Endothelial cell of umbilical vein (primary cell): ENCODE data around the gene FMN2. TPM values are rescaled to one million over a fixed set of nuclear protein-coding genes. Genes with fewer than 3 reads are reported as not detected.

ENCODE experiments used
- BruUV-seq: library from RNA; stranded (reverse); fragments of 400-500 nt; replicated peaks from 2 replicates; lab custom pipeline; 2021; lab: Mats Ljungman, UMichigan
- CTCF ChIA-PET: fragments of 300-600, 350-600 bp; sonication (Branson Sonifier 250); formaldehyde crosslinking; loops from one replicate; lab custom pipeline; 2021; ENCODE audit warnings: antibody characterized with exemption, inconsistent platforms; lab: Charles Lee
- POLR2A ChIA-PET: fragments of 300-600, 350-600 bp; sonication (Branson Sonifier 250); formaldehyde crosslinking; loops from one replicate; lab custom pipeline; 2021; ENCODE audit warnings: antibody characterized with exemption, inconsistent platforms; lab: Charles Lee
- DNase-seq: peaks from one replicate; pipeline ENCODE4 v3.0.0-alpha.2; 2011; ENCODE audit warnings: low read depth, low spot score
- FAIRE-seq: peaks from 2 replicates; lab custom pipeline; 2011; peaks lifted over from hg19 to GRCh38; lab: Jason Lieb, UNC
- H2AFZ ChIP-seq: 2 replicates; pipeline ENCODE4 v1.6.0; 2012; ENCODE audit warnings: low read depth, low read length, control low read depth, inconsistent platforms
- H3K27ac ChIP-seq: 2 replicates; pipeline ENCODE4 v1.5.1; 2011; ENCODE audit warnings: low read depth, mild to moderate bottlenecking, control low read depth, low read length, moderate library complexity; ENCODE audit not compliant: insufficient read depth
- H3K27me3 ChIP-seq, 2 experiments: 2 replicates each; pipeline versions ENCODE4 v1.6.0 to v1.6.1; 2011; ENCODE audit warnings: low read length in 2 of 2, mixed read lengths in 1 of 2; ENCODE audit not compliant: control insufficient read depth in 2 of 2, insufficient read depth in 2 of 2
- H3K36me3 ChIP-seq, 2 experiments: 2 replicates in 1 of 2; 3 replicates in 1 of 2; pipeline ENCODE4 v1.5.1; 2011; ENCODE audit warnings: low read length in 2 of 2, mild to moderate bottlenecking in 1 of 2, moderate library complexity in 1 of 2; ENCODE audit not compliant: control insufficient read depth in 2 of 2, insufficient read depth in 2 of 2; ENCODE audit errors: extremely low read depth in 1 of 2
- H3K4me1 ChIP-seq: 3 replicates; pipeline ENCODE4 v1.5.1; 2011; ENCODE audit warnings: mild to moderate bottlenecking, low read length; ENCODE audit not compliant: control insufficient read depth, insufficient read depth; ENCODE audit errors: extremely low read depth
- H3K4me2 ChIP-seq: 2 replicates; pipeline ENCODE4 v1.6.1; 2011; ENCODE audit warnings: low read length, control low read depth, mixed read lengths; ENCODE audit not compliant: insufficient read depth
- H3K4me3 ChIP-seq, 3 experiments: fragments of 200-600 bp in 1 of 3; sonication (generic), shearing (Covaris generic) in 1 of 3; replicated peaks in 1 of 3; 2 replicates each; pipeline ENCODE4 v1.5.1; 2011 to 2016; ENCODE audit warnings: control low read depth in 3 of 3, low read length in 3 of 3, mild to moderate bottlenecking in 2 of 3, inconsistent platforms in 1 of 3, low read depth in 1 of 3, moderate library complexity in 1 of 3; ENCODE audit not compliant: insufficient read depth in 1 of 3
- H3K79me2 ChIP-seq: 2 replicates; pipeline ENCODE4 v1.6.0; 2012; ENCODE audit warnings: low read length, inconsistent platforms; ENCODE audit not compliant: control insufficient read depth, insufficient read depth
- H3K9ac ChIP-seq: replicated peaks from 2 replicates; pipeline ENCODE3; 2011; ENCODE audit warnings: low read length, control low read depth; ENCODE audit not compliant: insufficient read depth; ENCODE audit errors: extremely low read depth
- H3K9me1 ChIP-seq: replicated peaks from 3 replicates; pipeline ENCODE4 v1.6.0; 2011; ENCODE audit warnings: mild to moderate bottlenecking, low read length; ENCODE audit not compliant: control insufficient read depth, insufficient read depth; ENCODE audit errors: extremely low read depth
- H3K9me3 ChIP-seq: replicated peaks from 2 replicates; pipeline ENCODE4 v1.5.1; 2012; ENCODE audit warnings: low read length, inconsistent platforms; ENCODE audit not compliant: control insufficient read depth, insufficient read depth
- H4K20me1 ChIP-seq: replicated peaks from 2 replicates; pipeline ENCODE3; 2011; ENCODE audit warnings: mild to moderate bottlenecking, low read length; ENCODE audit not compliant: control insufficient read depth, insufficient read depth; ENCODE audit errors: extremely low read depth
- EZH2 ChIP-seq: IDR thresholded peaks from 2 replicates; pipeline ENCODE4 v1.6.1; 2012; ENCODE audit warnings: borderline replicate concordance, low read depth, mild to moderate bottlenecking, moderate library complexity, low read length, inconsistent platforms; ENCODE audit not compliant: severe bottlenecking
- FOS ChIP-seq: IDR thresholded peaks from 2 replicates; pipeline ENCODE4 v1.6.1; 2011; ENCODE audit warnings: mild to moderate bottlenecking, low read length, moderate library complexity, borderline replicate concordance; ENCODE audit not compliant: insufficient read depth
- GATA2 ChIP-seq: IDR thresholded peaks from 2 replicates; pipeline ENCODE4 v1.7.0; 2011; ENCODE audit warnings: low read depth, mild to moderate bottlenecking, moderate library complexity, mixed read lengths, low read length; ENCODE audit not compliant: insufficient read length, insufficient read depth
- JUN ChIP-seq: IDR thresholded peaks from 2 replicates; pipeline ENCODE4 v1.6.1; 2011; ENCODE audit warnings: borderline replicate concordance, low read depth; ENCODE audit not compliant: insufficient read length, insufficient read depth
- MYC ChIP-seq: IDR thresholded peaks from one replicate; pipeline ENCODE4 v1.6.1; 2011; ENCODE audit warnings: mild to moderate bottlenecking, low read depth, low read length
- POLR2A ChIP-seq: IDR thresholded peaks from 2 replicates; pipeline ENCODE4 v1.6.1; 2012; ENCODE audit warnings: low read depth, mild to moderate bottlenecking, control low read depth, low read length
- POLR2AphosphoS5 ChIP-seq: IDR thresholded peaks from 2 replicates; pipeline ENCODE4 v1.6.1; 2012; ENCODE audit warnings: low read depth, mild to moderate bottlenecking, control low read depth, low read length, moderate library complexity; ENCODE audit not compliant: insufficient read depth
- dilution Hi-C: fragments of 300-500 bp; cut with MboI; formaldehyde crosslinking; loops from one replicate; pipeline ENCODE4 v1.15.0; 2019; ENCODE audit warnings: low sequenced_read_pairs; ENCODE audit not compliant: extremely low pct_ligation_motif_present
- intact Hi-C: fragments of 100-400 bp; cut with micrococcal nuclease; formaldehyde crosslinking; loops from one replicate; pipeline ENCODE4 v1.10.0; 2022
- polyA plus RNA-seq, 4 experiments: library from polyadenylated mRNA; depleted of rRNA in 3 of 4; stranded (reverse) in 3 of 4; unstranded in 1 of 4; fragments of >200 nt; gene quantifications; 2 replicates each; pipeline versions ENCODE4 v1.2.1 to v1.2.3, GENCODE V29; 2011 to 2012; ENCODE audit warnings: missing spikeins in 1 of 4
- total RNA-seq: library from RNA; stranded (reverse); gene quantifications from 2 replicates; pipeline ENCODE4 v1.2.3, GENCODE V29; 2021
- TF ChIP-seq, protein P1 (sequence below), 2 donors: IDR thresholded peaks; 1 replicate in 1 of 2; 2 replicates in 1 of 2; pipeline ENCODE4 v1.5.1; 2011; ENCODE audit warnings: low read length in 2 of 2, mild to moderate bottlenecking in 2 of 2, moderate library complexity in 2 of 2, control low read depth in 1 of 2, inconsistent platforms in 1 of 2, low read depth in 1 of 2; ENCODE audit not compliant: insufficient read depth in 1 of 2; ENCODE audit errors: extremely low read depth in 1 of 2
- TF ChIP-seq, protein P2 (sequence below): IDR thresholded peaks from 2 replicates; pipeline ENCODE4 v1.6.1; 2011; ENCODE audit not compliant: insufficient read depth, insufficient read length

FMN2 gene
- total and polyA plus RNA-seq, 2 donors (not counting 3 experiments of a cell fraction or from before 2014, with no cell fraction given) = not detected

GRCh38 chr1:240241278-240241677 is 149.6 kb downstream of the FMN2 start:
- no peaks in the 10 kb centered on the region for H3K4me1 ChIP-seq
- H3K9me3 ChIP-seq = peaks cover 3% of the 10 kb centered on the region
- H3K36me3 ChIP-seq = no peaks in the 10 kb centered on the region
- no peak overlapping the region for H3K27ac ChIP-seq
- intact Hi-C loops (no loop called here), dilution Hi-C loops (no loop called here)
- no peaks in the 10 kb centered on the region for H3K27me3 ChIP-seq
- no peak overlapping the region for H2AFZ ChIP-seq
- no TSS peak for BruUV-seq
- H3K4me2 ChIP-seq = no peak overlapping the region
- CTCF ChIA-PET = no interaction called here
- TF ChIP-seq, protein P1, sequence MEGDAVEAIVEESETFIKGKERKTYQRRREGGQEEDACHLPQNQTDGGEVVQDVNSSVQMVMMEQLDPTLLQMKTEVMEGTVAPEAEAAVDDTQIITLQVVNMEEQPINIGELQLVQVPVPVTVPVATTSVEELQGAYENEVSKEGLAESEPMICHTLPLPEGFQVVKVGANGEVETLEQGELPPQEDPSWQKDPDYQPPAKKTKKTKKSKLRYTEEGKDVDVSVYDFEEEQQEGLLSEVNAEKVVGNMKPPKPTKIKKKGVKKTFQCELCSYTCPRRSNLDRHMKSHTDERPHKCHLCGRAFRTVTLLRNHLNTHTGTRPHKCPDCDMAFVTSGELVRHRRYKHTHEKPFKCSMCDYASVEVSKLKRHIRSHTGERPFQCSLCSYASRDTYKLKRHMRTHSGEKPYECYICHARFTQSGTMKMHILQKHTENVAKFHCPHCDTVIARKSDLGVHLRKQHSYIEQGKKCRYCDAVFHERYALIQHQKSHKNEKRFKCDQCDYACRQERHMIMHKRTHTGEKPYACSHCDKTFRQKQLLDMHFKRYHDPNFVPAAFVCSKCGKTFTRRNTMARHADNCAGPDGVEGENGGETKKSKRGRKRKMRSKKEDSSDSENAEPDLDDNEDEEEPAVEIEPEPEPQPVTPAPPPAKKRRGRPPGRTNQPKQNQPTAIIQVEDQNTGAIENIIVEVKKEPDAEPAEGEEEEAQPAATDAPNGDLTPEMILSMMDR (IDR thresholded peaks at IDR 0.05; ENCODE audit: extremely low read depth in 1 of 2, insufficient read depth in 1 of 2, low read depth in 1 of 2, low read length in 2 of 2) = no peak
- TF ChIP-seq POLR2AphosphoS5 (no peak), EZH2 (no peak), JUN (no peak), POLR2A (no peak), MYC (no peak), GATA2 (no peak), FOS (no peak)
- TF ChIP-seq, protein P2, sequence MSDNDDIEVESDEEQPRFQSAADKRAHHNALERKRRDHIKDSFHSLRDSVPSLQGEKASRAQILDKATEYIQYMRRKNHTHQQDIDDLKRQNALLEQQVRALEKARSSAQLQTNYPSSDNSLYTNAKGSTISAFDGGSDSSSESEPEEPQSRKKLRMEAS = no peak
- POLR2A ChIA-PET = no interaction called here
- no peaks in the 10 kb centered on the region for H3K9me1 ChIP-seq
- H3K4me3 ChIP-seq = no peak overlapping the region
- H3K9ac ChIP-seq = no peak overlapping the region
- no peak for DNase-seq
- H3K79me2 ChIP-seq = no peaks in the 10 kb centered on the region
- no peak for FAIRE-seq
- no peaks in the 10 kb centered on the region for H4K20me1 ChIP-seq
